ENCODE results near the gene LEFTY2.

The LEFTY2 gene

DNA sequence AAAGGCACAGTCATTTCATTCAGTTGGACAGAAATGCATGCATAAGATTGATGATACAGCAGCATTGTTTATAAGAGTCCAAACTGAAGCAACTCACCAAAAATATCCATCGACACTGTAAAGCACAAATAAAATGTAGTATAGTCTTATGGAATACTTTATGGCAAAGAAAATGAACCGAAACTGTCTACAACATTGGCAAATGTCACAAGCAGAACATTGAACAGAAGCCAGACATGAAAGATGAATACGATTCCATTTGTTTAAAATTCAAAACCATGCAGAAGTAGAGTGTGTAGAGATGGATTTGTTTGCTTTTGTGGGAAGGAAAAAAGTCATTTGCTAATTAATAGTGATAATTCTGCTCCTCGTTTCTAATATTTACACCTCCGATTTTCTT lies 44.5 kb downstream of the LEFTY2 start:
- ChIA-PET POLR2A (ENCODE audit: low non-redundant PET) (interaction anchor here (0.7 kb wide), 1 partner anchor 50 kb away, joined by 4 read pairs; no protein-coding TSS in a partner anchor), CTCF (no interaction called here)
- no peak overlapping the region for H3K27ac ChIP-seq
- TF ChIP-seq, protein P1, sequence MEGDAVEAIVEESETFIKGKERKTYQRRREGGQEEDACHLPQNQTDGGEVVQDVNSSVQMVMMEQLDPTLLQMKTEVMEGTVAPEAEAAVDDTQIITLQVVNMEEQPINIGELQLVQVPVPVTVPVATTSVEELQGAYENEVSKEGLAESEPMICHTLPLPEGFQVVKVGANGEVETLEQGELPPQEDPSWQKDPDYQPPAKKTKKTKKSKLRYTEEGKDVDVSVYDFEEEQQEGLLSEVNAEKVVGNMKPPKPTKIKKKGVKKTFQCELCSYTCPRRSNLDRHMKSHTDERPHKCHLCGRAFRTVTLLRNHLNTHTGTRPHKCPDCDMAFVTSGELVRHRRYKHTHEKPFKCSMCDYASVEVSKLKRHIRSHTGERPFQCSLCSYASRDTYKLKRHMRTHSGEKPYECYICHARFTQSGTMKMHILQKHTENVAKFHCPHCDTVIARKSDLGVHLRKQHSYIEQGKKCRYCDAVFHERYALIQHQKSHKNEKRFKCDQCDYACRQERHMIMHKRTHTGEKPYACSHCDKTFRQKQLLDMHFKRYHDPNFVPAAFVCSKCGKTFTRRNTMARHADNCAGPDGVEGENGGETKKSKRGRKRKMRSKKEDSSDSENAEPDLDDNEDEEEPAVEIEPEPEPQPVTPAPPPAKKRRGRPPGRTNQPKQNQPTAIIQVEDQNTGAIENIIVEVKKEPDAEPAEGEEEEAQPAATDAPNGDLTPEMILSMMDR (conservative IDR thresholded peaks at IDR 0.05; ENCODE audit: low read depth): no peak
- no peak for DNase-seq (ENCODE audit: low spot score)

DNA sequence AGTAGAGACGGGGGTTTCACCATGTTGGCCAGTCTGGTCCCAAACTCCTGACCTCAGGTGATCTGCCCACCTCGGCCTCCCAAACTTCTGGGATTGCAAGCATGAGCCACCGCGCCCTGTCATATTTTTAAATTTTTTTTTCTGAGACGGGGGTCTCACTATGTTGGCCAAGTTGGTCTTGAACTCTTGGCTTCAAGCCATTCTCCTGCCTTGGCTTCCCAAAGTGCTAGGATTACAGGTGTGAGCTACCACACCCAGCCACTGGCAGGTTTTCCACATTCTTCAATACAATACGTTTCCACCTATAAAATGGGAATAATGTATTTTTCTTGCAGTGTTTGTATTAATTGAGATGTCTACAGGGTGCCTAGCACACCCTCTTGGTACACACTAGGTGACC lies 48.7 kb downstream of the LEFTY2 start:
- ChIA-PET CTCF (no interaction called here), POLR2A (ENCODE audit: low non-redundant PET) (interaction anchor here (0.6 kb wide), 1 partner anchor 59 kb away, joined by 5 read pairs; no protein-coding TSS in a partner anchor)
- TF ChIP-seq, protein P1 (conservative IDR thresholded peaks at IDR 0.05; ENCODE audit: low read depth): no peak
- no peak overlapping the region for H3K27ac ChIP-seq
- DNase-seq (ENCODE audit: low spot score): no peak

DNA sequence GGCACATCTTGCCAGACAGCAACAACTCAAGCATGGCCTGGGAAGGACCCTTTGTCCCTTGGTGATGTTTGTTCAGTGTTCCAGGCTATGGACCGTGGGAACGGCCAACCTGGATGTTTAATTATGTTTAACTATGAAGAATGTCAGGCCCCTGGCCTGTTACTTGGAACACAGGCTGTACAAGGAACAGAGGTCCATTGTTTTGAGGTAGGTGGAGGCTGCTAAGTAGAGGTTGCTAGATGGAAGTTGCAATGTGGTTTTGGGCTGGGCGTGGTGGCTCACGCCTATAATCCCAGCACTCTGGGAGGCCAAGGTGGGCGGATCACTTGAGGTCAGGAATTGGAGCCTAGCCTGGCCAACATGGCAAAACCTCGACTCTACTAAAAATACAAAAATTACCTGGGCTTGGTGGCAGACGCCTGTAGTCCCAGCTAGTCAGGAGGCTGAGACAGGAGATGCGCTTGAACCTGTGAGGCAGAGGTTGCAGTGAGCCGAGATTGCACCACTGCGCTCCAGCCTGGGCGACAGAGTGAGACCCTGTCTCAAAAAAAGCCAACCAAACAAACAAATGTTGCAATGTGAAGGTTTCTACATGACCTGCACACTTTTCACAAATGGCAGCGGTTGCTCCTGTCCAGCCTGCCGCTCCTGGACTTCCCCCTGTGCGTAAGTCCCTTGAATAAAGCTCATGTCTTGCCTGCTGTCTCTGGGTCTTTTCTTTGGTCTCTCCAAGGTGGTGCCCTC lies 49.6 kb downstream of the LEFTY2 start:
- CTCF ChIA-PET: no interaction called here
- no peak for DNase-seq (ENCODE audit: low spot score)
- TF ChIP-seq, protein P1 (conservative IDR thresholded peaks at IDR 0.05; ENCODE audit: low read depth): no peak
- POLR2A ChIA-PET (ENCODE audit: low non-redundant PET): no interaction called here
- peak overlapping the region; percentile 20; the same call in 1 of the 2 replicates for H3K27ac ChIP-seq

DNA sequence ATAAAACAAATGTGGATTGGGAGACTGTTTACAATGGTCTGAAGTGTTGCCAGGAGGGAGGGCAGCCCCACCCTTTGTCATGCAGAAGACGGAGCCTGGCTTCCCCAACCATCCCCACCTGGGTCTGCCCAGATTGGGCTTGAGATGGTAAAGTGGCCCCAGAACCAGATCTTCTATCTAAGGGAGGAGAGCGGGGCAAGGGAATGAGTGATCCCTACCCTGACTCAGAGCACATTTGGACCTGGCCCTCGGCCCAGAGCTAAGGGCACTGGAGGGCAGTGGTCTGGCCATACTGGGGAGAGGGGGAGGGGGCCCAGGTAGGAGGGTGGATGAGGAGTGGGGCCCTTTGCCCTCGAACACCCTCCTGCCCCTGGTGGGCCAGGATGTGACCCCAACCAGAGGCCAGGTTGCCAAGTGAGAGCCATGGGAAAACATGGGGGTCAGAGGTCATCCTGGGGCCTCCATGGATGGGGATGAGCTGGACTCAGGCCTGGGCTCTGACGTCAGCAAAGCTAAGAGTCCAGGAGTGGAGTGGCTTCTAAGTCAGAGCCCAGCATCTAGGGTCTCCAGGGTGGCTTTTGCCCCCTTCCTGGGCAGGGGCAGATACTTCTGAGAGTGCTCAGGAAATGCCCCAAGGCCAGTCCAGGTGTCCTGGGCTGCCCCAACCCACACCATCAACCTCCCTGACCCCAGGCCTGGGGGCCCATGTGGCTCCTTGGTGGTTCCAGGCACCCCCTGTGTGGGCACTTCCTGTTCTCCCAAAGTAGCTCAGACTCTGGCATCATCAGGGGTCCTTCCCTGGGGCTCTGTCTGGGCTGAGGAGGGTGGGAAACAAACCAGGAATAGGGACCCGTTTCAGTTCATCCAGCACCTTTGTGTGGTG lies 50.4 kb downstream of the LEFTY2 start:
- H3K27ac ChIP-seq: peak overlapping the region; percentile 20; the same call in 1 of the 2 replicates
- no peak for DNase-seq (ENCODE audit: low spot score)
- ChIA-PET CTCF (interaction anchor here (0.5 to 0.8 kb wide), 4 partner anchors 19 to 214 kb away, joined by 3 to 8 read pairs (median 4); no protein-coding TSS in a partner anchor), POLR2A (ENCODE audit: low non-redundant PET) (no interaction called here)
- TF ChIP-seq, protein P1 (conservative IDR thresholded peaks at IDR 0.05; ENCODE audit: low read depth): no peak

DNA sequence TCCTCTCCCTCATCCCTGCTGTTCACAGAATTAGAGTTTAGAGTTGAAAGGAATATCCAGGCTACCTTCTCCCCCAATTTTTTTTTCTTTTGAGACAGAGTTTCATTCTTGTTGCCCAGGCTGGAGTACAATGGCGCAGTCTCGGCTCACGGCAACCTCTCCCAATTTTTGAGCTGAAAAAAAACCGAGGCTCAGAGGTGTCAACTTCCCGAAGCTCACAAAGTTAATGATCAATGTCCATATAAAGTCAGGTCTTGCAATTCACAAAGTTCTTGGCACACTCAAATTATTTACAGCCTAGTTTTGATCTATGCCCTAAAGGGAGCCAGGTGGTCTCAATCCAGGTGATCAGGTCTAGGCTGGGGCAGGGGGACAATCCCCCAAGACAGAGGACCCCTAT lies 51.3 kb downstream of the LEFTY2 start:
- DNase-seq (ENCODE audit: low spot score): no peak
- ChIA-PET POLR2A (ENCODE audit: low non-redundant PET) (no interaction called here), CTCF (interaction anchor here (0.5 to 0.8 kb wide), 4 partner anchors 20 to 213 kb away, joined by 3 to 8 read pairs (median 4); no protein-coding TSS in a partner anchor)
- H3K27ac ChIP-seq: no peak overlapping the region
- TF ChIP-seq, protein P1 (conservative IDR thresholded peaks at IDR 0.05; ENCODE audit: low read depth): no peak

DNA sequence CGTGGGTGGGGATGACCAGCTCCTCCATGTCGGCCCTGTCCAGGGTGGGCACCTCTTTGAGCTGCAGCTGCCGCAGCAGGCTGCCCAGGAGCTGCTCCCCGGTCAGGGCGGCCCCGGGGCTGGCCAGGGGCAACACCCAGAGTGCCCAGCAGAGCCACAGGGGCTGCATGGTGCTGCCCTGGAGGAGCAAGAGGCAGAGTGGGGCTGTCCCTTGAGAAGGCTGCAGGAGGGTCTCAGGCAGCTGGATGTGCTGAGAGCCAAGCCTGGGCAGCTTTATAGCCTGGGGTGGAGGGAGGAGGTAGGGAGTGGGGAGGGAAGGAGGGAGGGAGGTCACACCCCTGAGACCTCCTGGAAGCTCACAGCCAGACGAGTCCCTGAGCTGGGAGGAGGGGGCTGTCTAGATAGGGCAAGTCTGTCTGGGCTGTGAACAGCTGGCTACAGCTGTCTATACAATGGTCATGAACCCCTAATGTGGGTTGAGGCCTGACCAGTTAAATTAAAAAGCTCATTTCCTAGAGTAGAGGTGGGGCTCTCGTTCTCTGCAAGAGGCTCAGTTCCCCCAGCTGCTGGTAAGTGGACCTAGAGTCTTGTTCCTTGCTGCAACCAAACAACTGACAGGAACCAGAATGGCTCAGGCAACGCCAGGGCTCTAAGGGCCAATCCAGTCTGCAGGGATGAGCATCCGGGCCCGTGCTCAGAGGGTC lies 52.0 kb downstream of the LEFTY2 start, which contains the start of gene LEFTY1:
Gene LEFTY1 (minus strand): TSS at position 249 of the 704 bp plus-strand sequence. CDS start 80 bp downstream, at position 169.
- no peak within 1 kb of the TSS for H3K27ac ChIP-seq
- no peak for DNase-seq (ENCODE audit: low spot score)
- TF ChIP-seq, protein P1 (conservative IDR thresholded peaks at IDR 0.05; ENCODE audit: low read depth): no peak
- ChIA-PET POLR2A (ENCODE audit: low non-redundant PET) (no interaction called here), CTCF (interaction anchor here (0.8 kb wide), 1 partner anchor 21 kb away, joined by 4 read pairs; no protein-coding TSS in a partner anchor)
